Mesenteric fat pad (tissue), 1 donor: Measurements from ENCODE around the gene NAA38. TPM values are rescaled to one million over a fixed set of nuclear protein-coding genes. Genes with fewer than 3 reads are reported as not detected.

Experiments
- DNase-seq: peaks from one replicate; pipeline ENCODE4 v3.0.0-alpha.2; 2020; ENCODE audit warnings: low spot score
- total RNA-seq: library from RNA; stranded (reverse); fragmentation: NEBNext Ultra II Directional; extraction: Animal tissue kit (Norgen Biotek cat#: 25700); gene quantifications from one replicate; pipeline ENCODE4 v1.2.1, GENCODE V29; 2021
- donor health status: DM: yes; HTN: yes; CAD: no.

The NAA38 gene
- total RNA-seq, 1 donor from 2014 or later = 68.3 TPM

- DNase-seq = peak; percentile 98
Measured at GRCh38 chr17:7841915-7842379, 15.4 kb downstream of the NAA38 start.

GRCh38 chr17:7841396-7841914 lies 15.9 kb downstream of the NAA38 start:
- DNase-seq = peak; percentile 98

GRCh38 chr17:7840875-7841274 lies 16.5 kb downstream of the NAA38 start:
- no peak for DNase-seq

GRCh38 chr17:7840441-7840840 lies 16.9 kb downstream of the NAA38 start:
- DNase-seq = no peak

GRCh38 chr17:7839876-7840261 lies 17.5 kb downstream of the NAA38 start:
- DNase-seq = peak; percentile 53

- peak; percentile 86 for DNase-seq
Measured at GRCh38 chr17:7839190-7839875, 18.0 kb downstream of the NAA38 start.

- peak; percentile 62 for DNase-seq
Measured at GRCh38 chr17:7838090-7839075, 19.0 kb downstream of the NAA38 start.

GRCh38 chr17:7837408-7838088 lies 19.8 kb downstream of the NAA38 start:
- no peak for DNase-seq

- DNase-seq = peak; percentile 97
Measured at GRCh38 chr17:7836596-7837407, 20.6 kb downstream of the NAA38 start.

- DNase-seq = peak; percentile 91
Measured at GRCh38 chr17:7835814-7836595, 21.4 kb downstream of the NAA38 start.

- DNase-seq = peak; percentile 98
Measured at GRCh38 chr17:7834957-7835813, 22.2 kb downstream of the NAA38 start.

GRCh38 chr17:7834542-7834956 lies 22.8 kb downstream of the NAA38 start:
- DNase-seq = peak; percentile 92

GRCh38 chr17:7833795-7834541 lies 23.4 kb downstream of the NAA38 start, which contains the start of gene KDM6B:
Gene KDM6B, plus strand, starts transcription at chr17:7834217. Its CDS starts 11,338 bp downstream, at chr17:7845555.
- peak; percentile 96 for DNase-seq

- DNase-seq = no peak
Measured at GRCh38 chr17:7833011-7833794, 24.2 kb downstream of the NAA38 start.

- DNase-seq = no peak
Measured at GRCh38 chr17:7832431-7832830, 24.9 kb downstream of the NAA38 start.

- peak; percentile 43 for DNase-seq
Measured at GRCh38 chr17:7831233-7831632, 26.1 kb downstream of the NAA38 start.

- DNase-seq = no peak
Measured at GRCh38 chr17:7830616-7831015, 26.7 kb downstream of the NAA38 start.
